ENCODE results near the gene KIF21B. TPM values are rescaled to one million over a fixed set of nuclear protein-coding genes. Genes with fewer than 3 reads are reported as not detected.

Gene KIF21B
- total and polyA plus RNA-seq, 9 of the 15 experiments (the other 6 are each of a cell fraction or from before 2014, with no cell fraction given) = 0.46 to 13.4 (median 5.9) TPM

- TF ChIP-seq, protein P1, sequence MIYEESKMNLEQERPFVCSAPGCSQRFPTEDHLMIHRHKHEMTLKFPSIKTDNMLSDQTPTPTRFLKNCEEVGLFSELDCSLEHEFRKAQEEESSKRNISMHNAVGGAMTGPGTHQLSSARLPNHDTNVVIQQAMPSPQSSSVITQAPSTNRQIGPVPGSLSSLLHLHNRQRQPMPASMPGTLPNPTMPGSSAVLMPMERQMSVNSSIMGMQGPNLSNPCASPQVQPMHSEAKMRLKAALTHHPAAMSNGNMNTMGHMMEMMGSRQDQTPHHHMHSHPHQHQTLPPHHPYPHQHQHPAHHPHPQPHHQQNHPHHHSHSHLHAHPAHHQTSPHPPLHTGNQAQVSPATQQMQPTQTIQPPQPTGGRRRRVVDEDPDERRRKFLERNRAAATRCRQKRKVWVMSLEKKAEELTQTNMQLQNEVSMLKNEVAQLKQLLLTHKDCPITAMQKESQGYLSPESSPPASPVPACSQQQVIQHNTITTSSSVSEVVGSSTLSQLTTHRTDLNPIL (CRISPR knock-in tag; IDR thresholded peaks at IDR 0.05) = no peak
- no peak for TF ChIP-seq SIX5 (IDR thresholded peaks at IDR 0.05; ENCODE audit: borderline replicate concordance in 1 of 2, insufficient read depth in 1 of 2, low read depth in 1 of 2, low read length in 2 of 2)
- TF ChIP-seq, protein P2, sequence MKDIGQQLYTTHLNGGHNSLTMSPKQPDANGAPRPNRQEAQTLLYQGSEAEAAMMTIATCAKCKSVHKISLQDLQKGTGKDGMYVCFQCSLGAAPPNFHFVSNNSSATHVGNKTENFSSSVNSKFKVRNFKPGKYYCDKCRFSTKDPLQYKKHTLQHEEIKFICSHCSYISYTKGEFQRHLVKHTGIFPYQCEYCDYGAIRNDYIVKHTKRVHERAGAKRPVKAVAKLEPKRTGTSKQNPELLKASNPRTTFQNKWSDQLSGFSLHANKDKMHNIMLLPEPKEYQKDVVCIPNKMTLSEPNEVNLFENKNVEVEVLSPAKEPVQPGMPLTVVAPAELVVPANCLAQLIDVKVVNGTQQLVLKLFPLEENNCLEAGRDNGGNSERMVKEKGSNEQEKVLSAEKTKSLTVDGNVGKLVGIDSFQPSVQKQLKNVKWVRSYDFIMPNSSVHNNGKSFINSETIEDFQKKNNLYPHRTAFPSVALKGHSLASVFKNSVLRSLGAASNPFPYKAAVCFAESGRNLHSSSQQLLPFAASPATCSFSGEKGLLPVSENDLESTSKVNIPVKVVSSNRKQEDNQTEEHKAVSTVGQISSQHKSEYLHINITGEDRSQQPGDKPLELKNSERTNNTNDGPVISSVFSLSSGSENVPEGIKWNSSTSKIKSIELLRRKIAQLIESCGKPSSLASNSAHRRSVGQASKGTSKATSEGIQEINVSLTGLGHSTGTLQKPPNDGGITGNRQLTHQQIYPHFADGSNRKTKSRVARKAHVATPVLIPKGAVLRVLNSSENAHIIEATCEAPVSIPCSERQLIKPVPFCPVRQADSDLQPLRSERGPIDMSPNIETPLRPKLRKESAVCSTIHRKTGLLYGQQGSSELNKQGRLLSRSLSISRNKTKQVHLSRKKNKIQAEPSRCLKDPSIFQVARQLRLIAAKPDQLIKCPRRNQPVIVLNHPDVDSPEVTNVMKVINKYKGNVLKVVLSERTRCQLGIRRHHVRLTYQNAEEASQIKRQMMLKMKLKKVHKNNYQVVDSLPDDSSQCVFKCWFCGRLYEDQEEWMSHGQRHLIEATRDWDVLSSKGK (CRISPR knock-in tag; IDR thresholded peaks at IDR 0.05) = no peak
- TF ChIP-seq PRPF4 (IDR thresholded peaks at IDR 0.05; ENCODE audit: insufficient read depth, low read depth, low read length, poor library complexity, severe bottlenecking) = no peak
- 0 out of 2 replicates have a peak, but pooled peaks have one; percentile 6 for TF ChIP-seq ZBTB7A (IDR thresholded peaks at IDR 0.05; ENCODE audit: borderline replicate concordance, control insufficient read depth, low read depth, low read length)
- no peak for TF ChIP-seq NR2F6 (CRISPR knock-in tag; IDR thresholded peaks at IDR 0.05)
- no peak for TF ChIP-seq RBM34 (IDR thresholded peaks at IDR 0.05; ENCODE audit: borderline replicate concordance, insufficient read depth, low read length)
- TF ChIP-seq PBX2 (CRISPR knock-in tag; IDR thresholded peaks at IDR 0.05; ENCODE audit: low read depth) = no peak
- TF ChIP-seq PBX2 (tag; conservative IDR thresholded peaks at IDR 0.05; ENCODE audit: low read depth) = no peak
- TF ChIP-seq ZFP30 (CRISPR knock-in tag; IDR thresholded peaks at IDR 0.05; ENCODE audit: borderline replicate concordance) = no peak
- TF ChIP-seq SRF (CRISPR knock-in tag; IDR thresholded peaks at IDR 0.05) = peak in 1 of 2 experiments; percentile 53; a peak in 1 of 4 replicates
- TF ChIP-seq POLR3A (IDR thresholded peaks at IDR 0.05; ENCODE audit: borderline replicate concordance, extremely low read depth, insufficient read depth, insufficient read length) = no peak
- TF ChIP-seq TEAD2 (tag; IDR thresholded peaks at IDR 0.05) = no peak
- no peak for TF ChIP-seq SRSF7 (optimal IDR thresholded peaks at IDR 0.05; ENCODE audit: low read depth, low read length)
- TF ChIP-seq MAX (CRISPR knock-in tag; IDR thresholded peaks at IDR 0.05) = peak; percentile 39
- TF ChIP-seq ZKSCAN8 (CRISPR knock-in tag; IDR thresholded peaks at IDR 0.05) = no peak
- TF ChIP-seq ZNF75A (CRISPR knock-in tag; IDR thresholded peaks at IDR 0.05) = no peak
- peak; percentile 88 for TF ChIP-seq CBX1 (IDR thresholded peaks at IDR 0.05; ENCODE audit: low read depth)
- no peak for TF ChIP-seq BRD4 (IDR thresholded peaks at IDR 0.05)
- TF ChIP-seq CBX5 (IDR thresholded peaks at IDR 0.05; ENCODE audit: borderline replicate concordance, low read depth) = no peak
These were observed 4.1 kb downstream of the KIF21B start (continued) for GRCh38 chr1:201019321-201019977.
